ACC112 (cell line): ENCODE data around the gene HPN.
"Not testable (repeated sequence)": the region's sequence is repeated elsewhere in the genome, so short reads cannot be mapped to it uniquely, and the experiment has no call there.

ENCODE experiments used
- H2AFZ ChIP-seq: fragments of 200-600 bp; sonication (generic); one replicate; pipeline ENCODE4 v1.6.0; 2017; ENCODE audit warnings: antibody characterized with exemption, low read length; ENCODE audit not compliant: unreplicated experiment
- H3K27ac ChIP-seq: fragments of 200-600 bp; sonication (generic); 2 replicates; pipeline ENCODE4 v1.5.1; 2014; ENCODE audit warnings: low read depth, mild to moderate bottlenecking, antibody characterized with exemption, low read length, moderate library complexity
- H3K27me3 ChIP-seq: fragments of 200-600 bp; sonication (generic); 2 replicates; pipeline ENCODE4 v1.6.1; 2014; ENCODE audit warnings: mild to moderate bottlenecking, antibody characterized with exemption, low read length, moderate library complexity, mixed read lengths; ENCODE audit not compliant: insufficient read depth
- H3K36me3 ChIP-seq: fragments of 200-600 bp; sonication (generic); 2 replicates; pipeline ENCODE4 v1.6.1; 2016; ENCODE audit warnings: mild to moderate bottlenecking, antibody characterized with exemption, low read length, moderate library complexity, mixed read lengths; ENCODE audit not compliant: insufficient read depth
- H3K4me1 ChIP-seq: fragments of 200-600 bp; sonication (generic); one replicate; pipeline ENCODE4 v1.6.1; 2016; ENCODE audit warnings: low read length, mixed read lengths; ENCODE audit not compliant: insufficient read depth, unreplicated experiment, control insufficient read depth
- H3K4me3 ChIP-seq: fragments of 200-600 bp; sonication (generic); 2 replicates; pipeline ENCODE4 v1.5.1; 2014; ENCODE audit warnings: mild to moderate bottlenecking, low read depth, low read length
- H3K79me2 ChIP-seq: fragments of 200-600 bp; sonication (generic); one replicate; pipeline ENCODE4 v1.6.0; 2016; ENCODE audit warnings: low read length; ENCODE audit not compliant: control insufficient read depth, unreplicated experiment, insufficient read depth

HPN gene

GRCh38 chr19:35041548-35042055 is at the start of gene HPN:
HPN (plus strand) TSS chr19:35041721; CDS start chr19:35042507, 786 bp downstream.
- Histone ChIP-seq H3K4me3 (no peak within 1 kb of the TSS), H3K27ac (no peak within 1 kb of the TSS)

GRCh38 chr19:34992582-34992981 is 48.9 kb upstream of the HPN start:
- not testable (repeated sequence) for H3K27ac ChIP-seq, H3K36me3 ChIP-seq, H3K27me3 ChIP-seq, H3K4me1 ChIP-seq, H3K4me3 ChIP-seq, H2AFZ ChIP-seq, H3K79me2 ChIP-seq

More at GRCh38 chr19:35041548-35042055, at the start of gene HPN:
- no peaks in the 10 kb centered on the region for H3K36me3 ChIP-seq
- no peaks in the 10 kb centered on the region for H3K27me3 ChIP-seq
- peak within 1 kb of the TSS; percentile 56 for H2AFZ ChIP-seq
- H3K79me2 ChIP-seq, result no peaks in the 10 kb centered on the region
- peaks cover 6% of the 10 kb centered on the region for H3K4me1 ChIP-seq

GRCh38 chr19:34994286-34994642 is 47.3 kb upstream of the HPN start:
- H3K4me1 ChIP-seq, result peaks cover 7% of the 10 kb centered on the region
- no peak overlapping the region for H2AFZ ChIP-seq
- H3K27me3 ChIP-seq, result no peaks in the 10 kb centered on the region
- H3K4me3 ChIP-seq, result no peak overlapping the region
- H3K36me3 ChIP-seq, result no peaks in the 10 kb centered on the region
- no peaks in the 10 kb centered on the region for H3K79me2 ChIP-seq
- H3K27ac ChIP-seq, result no peak overlapping the region

- Histone ChIP-seq H3K4me1 (peaks cover 11% of the 10 kb centered on the region), H3K79me2 (peaks cover 1% of the 10 kb centered on the region), H2AFZ (no peak overlapping the region)
Observed at GRCh38 chr19:34994643-34995541, 46.6 kb upstream of the HPN start.

GRCh38 chr19:34995551-34995950 is 46.0 kb upstream of the HPN start:
- H3K79me2 ChIP-seq, result peaks cover 2% of the 10 kb centered on the region
- H3K4me3 ChIP-seq, result no peak overlapping the region
- no peak overlapping the region for H2AFZ ChIP-seq
- H3K27me3 ChIP-seq, result no peaks in the 10 kb centered on the region
- H3K4me1 ChIP-seq, result peaks cover 11% of the 10 kb centered on the region
- no peaks in the 10 kb centered on the region for H3K36me3 ChIP-seq
- no peak overlapping the region for H3K27ac ChIP-seq

More at GRCh38 chr19:34994643-34995541, 46.6 kb upstream of the HPN start:
- no peaks in the 10 kb centered on the region for H3K36me3 ChIP-seq
- no peak overlapping the region for H3K27ac ChIP-seq
- no peak overlapping the region for H3K4me3 ChIP-seq
- no peaks in the 10 kb centered on the region for H3K27me3 ChIP-seq

GRCh38 chr19:34997071-34997617 is 44.4 kb upstream of the HPN start:
- Histone ChIP-seq H3K4me1 (peaks cover 11% of the 10 kb centered on the region), H3K27me3 (no peaks in the 10 kb centered on the region), H3K4me3 (no peak overlapping the region), H3K79me2 (peaks cover 15% of the 10 kb centered on the region), H3K27ac (no peak overlapping the region), H3K36me3 (no peaks in the 10 kb centered on the region), H2AFZ (no peak overlapping the region)

GRCh38 chr19:34998224-34998623 is 43.3 kb upstream of the HPN start:
- H3K36me3 ChIP-seq, H3K27me3 ChIP-seq, H2AFZ ChIP-seq, H3K4me3 ChIP-seq, H3K27ac ChIP-seq: not testable (repeated sequence)
- H3K4me1 ChIP-seq, result peaks cover 11% of the 10 kb centered on the region
- peaks cover 20% of the 10 kb centered on the region for H3K79me2 ChIP-seq

- peaks cover 11% of the 10 kb centered on the region for H3K4me1 ChIP-seq
Observed at GRCh38 chr19:34998777-34999497, 42.6 kb upstream of the HPN start.

GRCh38 chr19:34999498-35000337 is 41.8 kb upstream of the HPN start, which contains the start of gene GRAMD1A:
GRAMD1A (plus strand) TSS chr19:35000323; CDS start chr19:35000479, 156 bp downstream.
- Histone ChIP-seq H3K27me3 (no peaks in the 10 kb centered on the region), H3K27ac (peak within 1 kb of the TSS; percentile 91), H2AFZ (peak within 1 kb of the TSS; percentile 93), H3K36me3 (no peaks in the 10 kb centered on the region), H3K4me3 (peak within 1 kb of the TSS; percentile 88), H3K79me2 (peaks cover 32% of the 10 kb centered on the region), H3K4me1 (peaks cover 11% of the 10 kb centered on the region)

More at GRCh38 chr19:34998777-34999497, 42.6 kb upstream of the HPN start:
- Histone ChIP-seq H3K27ac (peak overlapping the region; percentile 91; the same call in 1 of the 2 replicates), H3K79me2 (peaks cover 26% of the 10 kb centered on the region), H2AFZ (peak overlapping the region; percentile 93), H3K4me3 (peak overlapping the region; percentile 88), H3K27me3 (no peaks in the 10 kb centered on the region), H3K36me3 (no peaks in the 10 kb centered on the region)

GRCh38 chr19:35000338-35000646 is 41.2 kb upstream of the HPN start:
- peaks cover 33% of the 10 kb centered on the region for H3K79me2 ChIP-seq
- no peak overlapping the region for H2AFZ ChIP-seq
- H3K27ac ChIP-seq, result no peak overlapping the region
- no peaks in the 10 kb centered on the region for H3K27me3 ChIP-seq
- peak overlapping the region; percentile 88 for H3K4me3 ChIP-seq
- H3K36me3 ChIP-seq, result no peaks in the 10 kb centered on the region
- peaks cover 11% of the 10 kb centered on the region for H3K4me1 ChIP-seq
